SU-DHL-6 (cell line): Measurements from ENCODE around the gene TMEM204.

Experiments used
- H2AFZ ChIP-seq: fragments of 200-600 bp; sonication (generic); 2 replicates; pipeline ENCODE4 v1.6.1; 2014; ENCODE audit warnings: low read depth, mild to moderate bottlenecking, moderate library complexity, mixed read lengths, antibody characterized with exemption, low read length; ENCODE audit not compliant: severe bottlenecking
- H3F3A ChIP-seq: fragments of 200-600 bp; shearing (Covaris generic); 2 replicates; pipeline ENCODE4 v1.6.0; 2016; ENCODE audit warnings: antibody characterized with exemption, mild to moderate bottlenecking; ENCODE audit not compliant: insufficient read depth
- H3K27ac ChIP-seq: fragments of 200-600 bp; sonication (generic); 2 replicates; pipeline ENCODE4 v1.5.1; 2016; ENCODE audit warnings: low read depth, mild to moderate bottlenecking, low read length, moderate library complexity, mixed read lengths
- H3K27me3 ChIP-seq: fragments of 200-600 bp; sonication (generic), shearing (Covaris generic); 2 replicates; pipeline ENCODE4 v1.6.0; 2014; ENCODE audit warnings: mild to moderate bottlenecking, low read length
- H3K36me3 ChIP-seq: fragments of 200-600 bp; sonication (generic); 2 replicates; pipeline ENCODE4 v1.6.1; 2014; ENCODE audit warnings: mild to moderate bottlenecking, low read length, mixed read lengths
- H3K4me2 ChIP-seq: fragments of 300-600, 200-600 bp; shearing (Covaris generic), sonication (generic); 2 replicates; pipeline ENCODE4 v1.6.0; 2014; ENCODE audit warnings: low read length, low read depth, mild to moderate bottlenecking; ENCODE audit not compliant: poor library complexity, severe bottlenecking
- H3K4me3 ChIP-seq: fragments of 200-600 bp; sonication (generic); 2 replicates; pipeline ENCODE4 v1.5.1; 2014; ENCODE audit warnings: antibody characterized with exemption, low read length, mild to moderate bottlenecking, mixed read lengths; ENCODE audit not compliant: insufficient read depth, poor library complexity, severe bottlenecking
- H3K79me2 ChIP-seq: fragments of 200-600 bp; sonication (generic); 2 replicates; pipeline ENCODE4 v1.6.1; 2014; ENCODE audit warnings: mild to moderate bottlenecking, low read length, moderate library complexity; ENCODE audit not compliant: insufficient read depth
- H3K9ac ChIP-seq: fragments of 200-600 bp; sonication (generic); 2 replicates; pipeline ENCODE4 v1.7.0; 2014; ENCODE audit warnings: mild to moderate bottlenecking, low read length
- H3K9me2 ChIP-seq: fragments of 200-600 bp; sonication (generic); replicated peaks from 2 replicates; pipeline ENCODE4 v1.6.1; 2014; ENCODE audit warnings: low read length; ENCODE audit not compliant: insufficient read depth
- H3K9me3 ChIP-seq: fragments of 200-600 bp; sonication (generic); 2 replicates; pipeline ENCODE4 v1.6.1; 2014; ENCODE audit warnings: low read length, mixed read lengths; ENCODE audit not compliant: insufficient read depth
- H4K20me1 ChIP-seq: fragments of 200-600 bp; sonication (generic); 2 replicates; pipeline ENCODE4 v1.6.1; 2014; ENCODE audit warnings: low read depth, mild to moderate bottlenecking, antibody characterized with exemption, low read length, moderate library complexity, mixed read lengths
- EZH2phosphoT487 ChIP-seq: fragments of 200-600 bp; sonication (generic), shearing (Covaris generic); conservative IDR thresholded peaks from 2 replicates; pipeline ENCODE4 v1.6.1; 2018; ENCODE audit warnings: mild to moderate bottlenecking, antibody characterized with exemption, low read length, moderate library complexity, mixed read lengths
- TF ChIP-seq, protein P1 (sequence below): fragments of 200-600 bp; sonication (generic); IDR thresholded peaks from one replicate; pipeline ENCODE4 v1.5.1; 2017; ENCODE audit warnings: antibody characterized with exemption, mild to moderate bottlenecking, low read length, moderate library complexity; ENCODE audit not compliant: insufficient read depth, poor library complexity, severe bottlenecking

TMEM204 gene

DNA sequence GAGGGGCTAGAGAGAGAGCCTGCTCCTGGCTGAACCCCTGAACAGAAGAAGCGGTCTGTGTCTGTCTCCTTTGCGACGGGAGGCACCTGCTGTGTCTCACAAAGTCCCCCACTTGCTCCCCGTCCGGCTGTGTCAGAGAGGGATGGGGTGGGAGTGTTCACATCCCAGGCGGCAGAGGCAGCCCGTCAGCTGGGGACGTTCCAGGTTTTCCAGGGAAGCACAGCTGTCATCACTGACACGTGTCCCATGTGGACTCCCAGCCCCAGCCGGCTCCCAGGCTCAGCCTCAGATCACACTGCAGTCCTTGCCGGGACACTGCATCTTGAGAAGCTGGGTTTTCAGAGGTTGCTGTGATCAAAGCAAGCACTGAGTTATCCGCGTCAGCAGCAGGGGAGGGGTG, 38.8 kb upstream of the TMEM204 start:
- TF ChIP-seq EZH2phosphoT487, result no peak
- TF ChIP-seq, protein P1, sequence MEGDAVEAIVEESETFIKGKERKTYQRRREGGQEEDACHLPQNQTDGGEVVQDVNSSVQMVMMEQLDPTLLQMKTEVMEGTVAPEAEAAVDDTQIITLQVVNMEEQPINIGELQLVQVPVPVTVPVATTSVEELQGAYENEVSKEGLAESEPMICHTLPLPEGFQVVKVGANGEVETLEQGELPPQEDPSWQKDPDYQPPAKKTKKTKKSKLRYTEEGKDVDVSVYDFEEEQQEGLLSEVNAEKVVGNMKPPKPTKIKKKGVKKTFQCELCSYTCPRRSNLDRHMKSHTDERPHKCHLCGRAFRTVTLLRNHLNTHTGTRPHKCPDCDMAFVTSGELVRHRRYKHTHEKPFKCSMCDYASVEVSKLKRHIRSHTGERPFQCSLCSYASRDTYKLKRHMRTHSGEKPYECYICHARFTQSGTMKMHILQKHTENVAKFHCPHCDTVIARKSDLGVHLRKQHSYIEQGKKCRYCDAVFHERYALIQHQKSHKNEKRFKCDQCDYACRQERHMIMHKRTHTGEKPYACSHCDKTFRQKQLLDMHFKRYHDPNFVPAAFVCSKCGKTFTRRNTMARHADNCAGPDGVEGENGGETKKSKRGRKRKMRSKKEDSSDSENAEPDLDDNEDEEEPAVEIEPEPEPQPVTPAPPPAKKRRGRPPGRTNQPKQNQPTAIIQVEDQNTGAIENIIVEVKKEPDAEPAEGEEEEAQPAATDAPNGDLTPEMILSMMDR, result no peak
- H3K9me3 ChIP-seq, result no peaks in the 10 kb centered on the region
- no peak overlapping the region for H3K4me3 ChIP-seq
- no peaks in the 10 kb centered on the region for H3K9me2 ChIP-seq
- H2AFZ ChIP-seq, result no peak overlapping the region
- peaks cover 13% of the 10 kb centered on the region; the same call in 1 of the 2 replicates for H3K79me2 ChIP-seq
- no peaks in the 10 kb centered on the region for H3K36me3 ChIP-seq
- peak overlapping the region; percentile 84 for H3K4me2 ChIP-seq
- peak overlapping the region; percentile 96; the same call in 1 of the 2 replicates for H3K9ac ChIP-seq
- no peaks in the 10 kb centered on the region for H4K20me1 ChIP-seq
- no peaks in the 10 kb centered on the region for H3K27me3 ChIP-seq
- H3F3A ChIP-seq, result no peaks in the 10 kb centered on the region
- H3K27ac ChIP-seq, result no peak overlapping the region

DNA sequence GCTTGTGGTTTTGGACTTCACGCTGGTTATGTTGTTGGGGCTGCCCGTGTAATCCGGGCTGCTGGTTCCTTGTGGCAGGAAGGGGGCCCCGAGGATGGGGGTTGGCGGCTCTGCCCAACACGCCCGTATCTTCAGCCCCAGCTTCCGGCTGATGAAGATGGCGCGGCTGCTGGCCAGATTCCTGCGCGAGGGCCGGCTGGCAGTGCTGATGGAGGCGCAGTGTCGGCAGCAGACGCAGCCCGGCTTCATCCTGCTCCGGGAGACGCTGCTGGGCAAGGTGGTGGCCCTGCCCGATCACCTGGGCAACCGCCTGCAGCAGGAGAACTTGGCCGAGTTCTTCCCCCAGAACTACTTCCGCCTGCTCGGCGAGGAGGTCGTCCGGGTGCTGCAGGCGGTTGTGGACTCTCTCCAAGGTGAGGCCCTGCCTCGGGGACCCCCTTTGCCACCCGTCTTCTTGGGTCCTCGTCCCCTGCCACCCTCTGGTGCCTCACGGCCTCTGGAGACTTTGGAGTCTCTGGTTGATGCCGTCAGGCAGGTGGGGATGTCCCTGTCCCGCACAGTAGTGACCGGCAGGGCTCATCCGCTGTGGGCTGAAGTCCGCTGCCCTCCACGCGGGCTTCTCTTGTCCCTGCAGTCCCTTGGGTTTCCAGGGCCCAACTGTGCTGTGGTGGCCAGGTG, 38.1 kb upstream of the TMEM204 start:
- H3K9me2 ChIP-seq, result no peaks in the 10 kb centered on the region
- no peaks in the 10 kb centered on the region for H3K27me3 ChIP-seq
- H3K4me3 ChIP-seq, result no peak overlapping the region
- H3K27ac ChIP-seq, result no peak overlapping the region
- H3F3A ChIP-seq, result no peaks in the 10 kb centered on the region
- H3K4me2 ChIP-seq, result no peak overlapping the region
- H3K36me3 ChIP-seq, result no peaks in the 10 kb centered on the region
- H4K20me1 ChIP-seq, result no peaks in the 10 kb centered on the region
- H3K9ac ChIP-seq, result no peak overlapping the region
- H3K79me2 ChIP-seq, result peaks cover 13% of the 10 kb centered on the region; the same call in 1 of the 2 replicates
- H3K9me3 ChIP-seq, result no peaks in the 10 kb centered on the region
- TF ChIP-seq, protein P1, result no peak
- no peak for TF ChIP-seq EZH2phosphoT487
- no peak overlapping the region for H2AFZ ChIP-seq

DNA sequence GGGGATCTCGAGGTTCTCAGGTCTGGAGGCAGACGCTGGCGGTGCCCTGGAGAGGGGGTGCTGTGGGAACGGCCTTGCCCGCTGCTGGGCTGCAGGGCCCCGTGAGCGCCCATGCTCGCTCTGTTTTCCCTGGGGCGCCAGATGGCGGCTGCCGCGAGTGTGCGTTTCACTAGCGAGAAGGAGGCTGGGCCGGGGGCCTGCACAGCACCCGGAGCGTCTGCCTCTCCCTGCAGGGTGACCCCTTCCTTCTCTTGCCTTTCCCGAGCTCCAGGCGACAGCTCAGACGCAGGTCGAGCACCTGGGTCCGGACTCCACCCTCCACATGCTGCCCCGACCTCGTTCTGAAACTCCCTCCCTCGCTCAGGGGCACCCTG, 37.6 kb upstream of the TMEM204 start:
- no peak for TF ChIP-seq EZH2phosphoT487
- TF ChIP-seq, protein P1, result no peak
- no peaks in the 10 kb centered on the region for H3K36me3 ChIP-seq
- H3K4me2 ChIP-seq, result no peak overlapping the region
- no peaks in the 10 kb centered on the region for H4K20me1 ChIP-seq
- H3K27me3 ChIP-seq, result no peaks in the 10 kb centered on the region
- no peak overlapping the region for H2AFZ ChIP-seq
- H3K27ac ChIP-seq, result no peak overlapping the region
- no peaks in the 10 kb centered on the region for H3F3A ChIP-seq
- H3K4me3 ChIP-seq, result no peak overlapping the region
- no peak overlapping the region for H3K9ac ChIP-seq
- no peaks in the 10 kb centered on the region for H3K9me3 ChIP-seq
- H3K9me2 ChIP-seq, result no peaks in the 10 kb centered on the region
- H3K79me2 ChIP-seq, result peaks cover 13% of the 10 kb centered on the region; the same call in 1 of the 2 replicates
